Measurements from ENCODE around the gene ASTN1. TPM values are rescaled to one million over a fixed set of nuclear protein-coding genes. Genes with fewer than 3 reads are reported as not detected.

The ASTN1 gene
- polyA plus RNA-seq, 1 of the 3 experiments (the other 2 are of a cell fraction), result 0.13 TPM

DNA sequence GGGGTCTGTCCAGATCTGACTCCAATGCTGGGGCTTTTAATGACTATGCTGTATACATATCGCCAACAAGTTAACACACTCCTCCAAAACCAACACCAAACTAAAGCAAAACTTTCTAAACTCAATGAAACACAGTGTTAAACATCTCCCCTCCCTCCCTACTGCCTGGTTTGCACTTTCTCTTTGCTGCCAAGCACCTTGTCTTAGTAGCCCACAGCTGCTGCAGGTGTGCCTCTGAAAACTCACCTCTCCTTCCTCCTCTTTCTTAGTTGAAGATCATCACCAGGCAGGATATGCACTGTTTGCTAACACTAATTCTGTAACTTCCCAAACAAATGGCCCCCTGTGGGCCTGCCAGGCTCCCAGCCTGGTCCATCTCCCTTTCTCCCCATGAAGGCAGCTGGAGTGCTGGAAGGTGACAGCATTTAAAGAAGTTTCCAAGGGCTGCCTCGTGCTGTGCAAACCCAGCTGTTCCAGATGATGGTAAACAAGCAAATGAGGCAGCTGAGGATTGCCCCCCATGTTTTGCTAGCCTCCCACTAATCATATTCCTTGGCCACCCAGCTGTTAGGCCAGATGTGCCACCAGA, 213.7 kb downstream of the ASTN1 start (continued):
- no peak for TF ChIP-seq SIN3A (IDR thresholded peaks at IDR 0.05; ENCODE audit: borderline replicate concordance, low read depth, low read length)

DNA sequence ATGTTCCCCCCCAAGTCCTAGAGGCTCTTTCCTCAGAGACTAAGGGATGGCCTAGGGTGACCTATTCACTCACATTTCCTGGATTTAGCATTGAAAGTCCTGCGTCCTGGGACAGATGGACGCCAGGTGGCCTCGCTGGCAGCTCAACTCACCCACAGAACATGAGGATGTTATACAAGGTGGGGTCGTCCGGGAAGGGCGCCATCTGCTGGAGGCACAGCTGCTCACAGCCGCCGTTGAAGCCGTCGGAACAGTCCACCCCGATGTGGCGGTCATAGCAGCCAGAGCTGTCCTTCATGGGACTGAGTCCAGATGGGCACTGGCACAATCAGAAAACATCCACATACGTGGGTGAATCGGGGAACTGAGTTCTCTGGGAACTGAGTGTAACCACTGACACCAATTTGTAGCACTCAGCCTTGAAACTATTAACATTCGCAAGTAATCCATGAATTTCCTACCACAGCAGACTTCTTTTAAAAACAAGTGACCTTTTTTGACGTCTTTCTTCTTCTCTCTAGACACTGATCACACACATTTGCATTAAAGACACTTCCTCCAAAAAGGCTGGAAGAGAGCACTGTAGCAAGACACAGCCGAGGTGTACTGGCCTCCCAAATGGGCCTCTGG, 215.4 kb downstream of the ASTN1 start:
- TF ChIP-seq, protein P1, sequence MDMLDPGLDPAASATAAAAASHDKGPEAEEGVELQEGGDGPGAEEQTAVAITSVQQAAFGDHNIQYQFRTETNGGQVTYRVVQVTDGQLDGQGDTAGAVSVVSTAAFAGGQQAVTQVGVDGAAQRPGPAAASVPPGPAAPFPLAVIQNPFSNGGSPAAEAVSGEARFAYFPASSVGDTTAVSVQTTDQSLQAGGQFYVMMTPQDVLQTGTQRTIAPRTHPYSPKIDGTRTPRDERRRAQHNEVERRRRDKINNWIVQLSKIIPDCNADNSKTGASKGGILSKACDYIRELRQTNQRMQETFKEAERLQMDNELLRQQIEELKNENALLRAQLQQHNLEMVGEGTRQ (IDR thresholded peaks at IDR 0.05; ENCODE audit: borderline replicate concordance, low read depth, low read length), result no peak
- TF ChIP-seq RXRA (IDR thresholded peaks at IDR 0.05; ENCODE audit: borderline replicate concordance, low read depth) (no peak), FOXM1 (IDR thresholded peaks at IDR 0.05; ENCODE audit: low read depth) (no peak), RAD21 (IDR thresholded peaks at IDR 0.05; ENCODE audit: low read length) (peak; percentile 33), EZH2phosphoT487 (IDR thresholded peaks at IDR 0.05; ENCODE audit: borderline replicate concordance, low read depth) (no peak), SMC3 (IDR thresholded peaks at IDR 0.05; ENCODE audit: low read depth, low read length) (peak; percentile 30; the same call in 1 of the 2 replicates), RFX5 (IDR thresholded peaks at IDR 0.05; ENCODE audit: low read length) (no peak)
- TF ChIP-seq, protein P2, sequence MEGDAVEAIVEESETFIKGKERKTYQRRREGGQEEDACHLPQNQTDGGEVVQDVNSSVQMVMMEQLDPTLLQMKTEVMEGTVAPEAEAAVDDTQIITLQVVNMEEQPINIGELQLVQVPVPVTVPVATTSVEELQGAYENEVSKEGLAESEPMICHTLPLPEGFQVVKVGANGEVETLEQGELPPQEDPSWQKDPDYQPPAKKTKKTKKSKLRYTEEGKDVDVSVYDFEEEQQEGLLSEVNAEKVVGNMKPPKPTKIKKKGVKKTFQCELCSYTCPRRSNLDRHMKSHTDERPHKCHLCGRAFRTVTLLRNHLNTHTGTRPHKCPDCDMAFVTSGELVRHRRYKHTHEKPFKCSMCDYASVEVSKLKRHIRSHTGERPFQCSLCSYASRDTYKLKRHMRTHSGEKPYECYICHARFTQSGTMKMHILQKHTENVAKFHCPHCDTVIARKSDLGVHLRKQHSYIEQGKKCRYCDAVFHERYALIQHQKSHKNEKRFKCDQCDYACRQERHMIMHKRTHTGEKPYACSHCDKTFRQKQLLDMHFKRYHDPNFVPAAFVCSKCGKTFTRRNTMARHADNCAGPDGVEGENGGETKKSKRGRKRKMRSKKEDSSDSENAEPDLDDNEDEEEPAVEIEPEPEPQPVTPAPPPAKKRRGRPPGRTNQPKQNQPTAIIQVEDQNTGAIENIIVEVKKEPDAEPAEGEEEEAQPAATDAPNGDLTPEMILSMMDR (IDR thresholded peaks at IDR 0.05), result peak; percentile 53
- TF ChIP-seq, protein P3, sequence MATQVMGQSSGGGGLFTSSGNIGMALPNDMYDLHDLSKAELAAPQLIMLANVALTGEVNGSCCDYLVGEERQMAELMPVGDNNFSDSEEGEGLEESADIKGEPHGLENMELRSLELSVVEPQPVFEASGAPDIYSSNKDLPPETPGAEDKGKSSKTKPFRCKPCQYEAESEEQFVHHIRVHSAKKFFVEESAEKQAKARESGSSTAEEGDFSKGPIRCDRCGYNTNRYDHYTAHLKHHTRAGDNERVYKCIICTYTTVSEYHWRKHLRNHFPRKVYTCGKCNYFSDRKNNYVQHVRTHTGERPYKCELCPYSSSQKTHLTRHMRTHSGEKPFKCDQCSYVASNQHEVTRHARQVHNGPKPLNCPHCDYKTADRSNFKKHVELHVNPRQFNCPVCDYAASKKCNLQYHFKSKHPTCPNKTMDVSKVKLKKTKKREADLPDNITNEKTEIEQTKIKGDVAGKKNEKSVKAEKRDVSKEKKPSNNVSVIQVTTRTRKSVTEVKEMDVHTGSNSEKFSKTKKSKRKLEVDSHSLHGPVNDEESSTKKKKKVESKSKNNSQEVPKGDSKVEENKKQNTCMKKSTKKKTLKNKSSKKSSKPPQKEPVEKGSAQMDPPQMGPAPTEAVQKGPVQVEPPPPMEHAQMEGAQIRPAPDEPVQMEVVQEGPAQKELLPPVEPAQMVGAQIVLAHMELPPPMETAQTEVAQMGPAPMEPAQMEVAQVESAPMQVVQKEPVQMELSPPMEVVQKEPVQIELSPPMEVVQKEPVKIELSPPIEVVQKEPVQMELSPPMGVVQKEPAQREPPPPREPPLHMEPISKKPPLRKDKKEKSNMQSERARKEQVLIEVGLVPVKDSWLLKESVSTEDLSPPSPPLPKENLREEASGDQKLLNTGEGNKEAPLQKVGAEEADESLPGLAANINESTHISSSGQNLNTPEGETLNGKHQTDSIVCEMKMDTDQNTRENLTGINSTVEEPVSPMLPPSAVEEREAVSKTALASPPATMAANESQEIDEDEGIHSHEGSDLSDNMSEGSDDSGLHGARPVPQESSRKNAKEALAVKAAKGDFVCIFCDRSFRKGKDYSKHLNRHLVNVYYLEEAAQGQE (IDR thresholded peaks at IDR 0.05; ENCODE audit: low read depth, low read length), result no peak
- TF ChIP-seq, protein P4, sequence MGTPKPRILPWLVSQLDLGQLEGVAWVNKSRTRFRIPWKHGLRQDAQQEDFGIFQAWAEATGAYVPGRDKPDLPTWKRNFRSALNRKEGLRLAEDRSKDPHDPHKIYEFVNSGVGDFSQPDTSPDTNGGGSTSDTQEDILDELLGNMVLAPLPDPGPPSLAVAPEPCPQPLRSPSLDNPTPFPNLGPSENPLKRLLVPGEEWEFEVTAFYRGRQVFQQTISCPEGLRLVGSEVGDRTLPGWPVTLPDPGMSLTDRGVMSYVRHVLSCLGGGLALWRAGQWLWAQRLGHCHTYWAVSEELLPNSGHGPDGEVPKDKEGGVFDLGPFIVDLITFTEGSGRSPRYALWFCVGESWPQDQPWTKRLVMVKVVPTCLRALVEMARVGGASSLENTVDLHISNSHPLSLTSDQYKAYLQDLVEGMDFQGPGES (IDR thresholded peaks at IDR 0.05; ENCODE audit: low read depth, low read length), result no peak
- TF ChIP-seq, protein P5, sequence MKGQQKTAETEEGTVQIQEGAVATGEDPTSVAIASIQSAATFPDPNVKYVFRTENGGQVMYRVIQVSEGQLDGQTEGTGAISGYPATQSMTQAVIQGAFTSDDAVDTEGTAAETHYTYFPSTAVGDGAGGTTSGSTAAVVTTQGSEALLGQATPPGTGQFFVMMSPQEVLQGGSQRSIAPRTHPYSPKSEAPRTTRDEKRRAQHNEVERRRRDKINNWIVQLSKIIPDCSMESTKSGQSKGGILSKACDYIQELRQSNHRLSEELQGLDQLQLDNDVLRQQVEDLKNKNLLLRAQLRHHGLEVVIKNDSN (IDR thresholded peaks at IDR 0.05; ENCODE audit: borderline replicate concordance, low read depth), result no peak
- TF ChIP-seq, protein P6, sequence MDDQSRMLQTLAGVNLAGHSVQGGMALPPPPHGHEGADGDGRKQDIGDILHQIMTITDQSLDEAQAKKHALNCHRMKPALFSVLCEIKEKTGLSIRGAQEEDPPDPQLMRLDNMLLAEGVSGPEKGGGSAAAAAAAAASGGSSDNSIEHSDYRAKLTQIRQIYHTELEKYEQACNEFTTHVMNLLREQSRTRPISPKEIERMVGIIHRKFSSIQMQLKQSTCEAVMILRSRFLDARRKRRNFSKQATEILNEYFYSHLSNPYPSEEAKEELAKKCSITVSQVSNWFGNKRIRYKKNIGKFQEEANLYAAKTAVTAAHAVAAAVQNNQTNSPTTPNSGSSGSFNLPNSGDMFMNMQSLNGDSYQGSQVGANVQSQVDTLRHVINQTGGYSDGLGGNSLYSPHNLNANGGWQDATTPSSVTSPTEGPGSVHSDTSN (IDR thresholded peaks at IDR 0.05), result no peak

More for the DNA sequence above, 215.4 kb downstream of the ASTN1 start:
- peak; percentile 49 for DNase-seq
- Histone ChIP-seq H3K9ac (no peak overlapping the region), H3K36me3 (replicated peaks in 1 of 2; ENCODE audit: control insufficient read depth in 1 of 2, insufficient read depth in 2 of 2, low read length in 1 of 2) (peaks cover 0 to 4% of the 10 kb centered on the region in 2 experiments), H4K20me1 (ENCODE audit: insufficient read depth) (no peaks in the 10 kb centered on the region), H3K4me1 (ENCODE audit: control insufficient read depth in 1 of 2, insufficient read depth in 2 of 2, low read depth in 1 of 2, low read length in 1 of 2) (no peaks in the 10 kb centered on the region; a peak in 2 of 4 replicates), H3K4me2 (no peak overlapping the region), H3K27ac (ENCODE audit: low read depth in 2 of 2, low read length in 1 of 2) (no peak overlapping the region), H3F3A (replicated peaks; ENCODE audit: insufficient read depth) (no peaks in the 10 kb centered on the region), H3K79me2 (ENCODE audit: insufficient read depth) (no peaks in the 10 kb centered on the region), H2AFZ (ENCODE audit: low read depth) (no peak overlapping the region), H3K4me3 (ENCODE audit: low read depth in 2 of 2, low read length in 1 of 2) (peak overlapping the region in 1 of 2 experiments; percentile 35; a peak in 1 of 4 replicates), H3K9me2 (no peaks in the 10 kb centered on the region), H3K27me3 (ENCODE audit: insufficient read depth) (no peaks in the 10 kb centered on the region), H3K9me3 (no peaks in the 10 kb centered on the region)
- CTCF ChIA-PET, result interaction anchor here (0.6 to 2.1 kb wide), 7 partner anchors 9 to 233 kb away, joined by 3 to 6 read pairs (median 3); no protein-coding TSS in a partner anchor
- POLR2A ChIA-PET, result no interaction called here
- 48% methylated on average over 17 of the region's 17 CpGs for whole genome bisulfite sequencing (ENCODE audit: low lambda C conversion rate)
